AG08395 (cell line): Measurements from ENCODE around the gene ADGRB2.

Experiments used
- DNase-seq: peaks from one replicate; pipeline ENCODE4 v3.0.0; 2012; ENCODE audit warnings: mixed read lengths, low spot score

ADGRB2 gene, protein sequence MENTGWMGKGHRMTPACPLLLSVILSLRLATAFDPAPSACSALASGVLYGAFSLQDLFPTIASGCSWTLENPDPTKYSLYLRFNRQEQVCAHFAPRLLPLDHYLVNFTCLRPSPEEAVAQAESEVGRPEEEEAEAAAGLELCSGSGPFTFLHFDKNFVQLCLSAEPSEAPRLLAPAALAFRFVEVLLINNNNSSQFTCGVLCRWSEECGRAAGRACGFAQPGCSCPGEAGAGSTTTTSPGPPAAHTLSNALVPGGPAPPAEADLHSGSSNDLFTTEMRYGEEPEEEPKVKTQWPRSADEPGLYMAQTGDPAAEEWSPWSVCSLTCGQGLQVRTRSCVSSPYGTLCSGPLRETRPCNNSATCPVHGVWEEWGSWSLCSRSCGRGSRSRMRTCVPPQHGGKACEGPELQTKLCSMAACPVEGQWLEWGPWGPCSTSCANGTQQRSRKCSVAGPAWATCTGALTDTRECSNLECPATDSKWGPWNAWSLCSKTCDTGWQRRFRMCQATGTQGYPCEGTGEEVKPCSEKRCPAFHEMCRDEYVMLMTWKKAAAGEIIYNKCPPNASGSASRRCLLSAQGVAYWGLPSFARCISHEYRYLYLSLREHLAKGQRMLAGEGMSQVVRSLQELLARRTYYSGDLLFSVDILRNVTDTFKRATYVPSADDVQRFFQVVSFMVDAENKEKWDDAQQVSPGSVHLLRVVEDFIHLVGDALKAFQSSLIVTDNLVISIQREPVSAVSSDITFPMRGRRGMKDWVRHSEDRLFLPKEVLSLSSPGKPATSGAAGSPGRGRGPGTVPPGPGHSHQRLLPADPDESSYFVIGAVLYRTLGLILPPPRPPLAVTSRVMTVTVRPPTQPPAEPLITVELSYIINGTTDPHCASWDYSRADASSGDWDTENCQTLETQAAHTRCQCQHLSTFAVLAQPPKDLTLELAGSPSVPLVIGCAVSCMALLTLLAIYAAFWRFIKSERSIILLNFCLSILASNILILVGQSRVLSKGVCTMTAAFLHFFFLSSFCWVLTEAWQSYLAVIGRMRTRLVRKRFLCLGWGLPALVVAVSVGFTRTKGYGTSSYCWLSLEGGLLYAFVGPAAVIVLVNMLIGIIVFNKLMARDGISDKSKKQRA (N-terminal part only)

DNA sequence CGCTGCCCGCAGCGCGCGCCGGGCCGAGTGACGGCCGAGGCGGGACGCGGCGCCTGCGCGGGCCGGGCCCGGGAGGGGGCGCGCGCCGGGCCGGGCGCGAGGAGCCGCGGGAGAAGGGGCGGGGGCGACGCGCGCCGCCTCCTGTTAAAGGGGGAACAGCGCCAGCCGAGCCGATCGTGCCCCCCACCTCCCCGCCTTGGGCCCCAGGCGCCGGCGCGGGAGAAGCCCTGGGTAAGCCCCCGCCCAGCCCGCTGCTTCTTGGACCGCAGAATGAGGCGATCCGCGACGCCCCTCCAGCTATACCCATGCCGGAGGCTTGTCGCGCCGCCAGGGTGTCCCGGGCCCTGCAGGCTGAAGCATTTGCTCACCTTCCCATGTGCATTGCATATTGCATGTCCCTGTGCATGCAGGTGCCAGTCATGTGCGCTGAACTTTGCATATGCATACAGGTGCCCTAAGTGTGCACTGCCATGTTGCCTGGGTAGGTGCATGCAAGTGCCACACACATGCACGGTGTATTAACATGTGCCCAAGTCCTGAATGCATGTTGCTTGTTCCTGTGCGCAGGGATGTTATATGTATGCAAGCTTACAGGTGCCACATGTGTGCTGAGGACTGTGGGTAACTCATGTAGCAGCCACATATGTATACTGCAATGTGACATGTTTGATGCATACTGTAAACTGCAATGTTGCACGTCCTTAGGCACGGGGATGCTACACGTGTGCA is at the start of gene ADGRB2:
Gene ADGRB2 (minus strand): TSS at position 29 of the 729 bp plus-strand sequence. CDS start 7,119 bp downstream, outside the sequence.
- DNase-seq, result peak; percentile 40

DNA sequence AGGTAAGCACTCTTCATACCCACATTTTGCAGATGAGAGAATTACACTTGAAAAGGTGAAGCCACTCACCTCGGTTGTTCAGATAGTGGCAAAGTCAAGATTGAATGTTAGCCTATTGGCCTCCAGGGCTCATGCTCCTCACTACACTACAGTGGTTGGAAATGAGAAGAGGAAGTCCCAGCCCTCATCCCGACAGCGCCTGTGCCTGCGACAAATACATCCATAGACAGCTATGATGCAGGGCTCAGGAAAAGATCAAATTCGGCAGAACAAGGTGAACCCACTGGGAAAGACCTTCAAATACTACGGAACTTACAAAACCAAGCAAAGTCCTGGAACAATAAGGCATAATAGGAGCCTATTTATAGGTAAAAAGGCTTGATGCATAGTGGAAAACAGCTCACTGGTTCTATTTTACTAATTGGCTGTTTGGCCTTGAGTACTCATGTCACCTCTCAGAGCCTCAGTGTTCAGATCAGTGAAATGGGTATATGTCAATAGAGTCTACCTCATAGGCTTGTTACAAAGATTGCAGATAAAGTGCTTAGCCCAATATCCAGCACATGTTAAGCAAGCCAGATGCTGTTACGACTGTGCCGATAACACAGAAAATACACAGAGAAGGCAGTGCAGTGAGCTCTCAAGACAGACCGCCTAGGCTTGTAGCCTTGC is 48.2 kb upstream of the ADGRB2 start:
- DNase-seq, result no peak

DNA sequence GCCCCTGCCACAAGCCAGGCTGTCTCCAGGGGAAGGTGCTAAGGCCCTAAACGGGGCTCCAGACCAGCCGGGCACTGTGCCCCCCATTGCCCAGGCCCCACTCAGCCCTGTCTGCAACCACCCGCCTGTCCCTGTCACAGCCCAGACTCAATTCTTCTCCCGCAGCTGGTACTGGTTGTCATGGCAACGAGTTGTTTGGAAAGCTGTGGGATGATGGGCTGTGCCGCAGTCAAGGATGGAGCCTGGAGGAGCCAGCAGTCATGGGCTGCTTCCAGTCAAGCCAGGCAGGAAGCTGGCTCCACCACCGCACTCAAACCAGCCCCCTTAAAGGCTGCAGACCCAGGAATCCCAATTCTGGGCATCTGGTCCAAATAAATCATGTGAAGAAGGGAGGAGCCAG is 47.5 kb upstream of the ADGRB2 start:
- peak; percentile 75 for DNase-seq

DNA sequence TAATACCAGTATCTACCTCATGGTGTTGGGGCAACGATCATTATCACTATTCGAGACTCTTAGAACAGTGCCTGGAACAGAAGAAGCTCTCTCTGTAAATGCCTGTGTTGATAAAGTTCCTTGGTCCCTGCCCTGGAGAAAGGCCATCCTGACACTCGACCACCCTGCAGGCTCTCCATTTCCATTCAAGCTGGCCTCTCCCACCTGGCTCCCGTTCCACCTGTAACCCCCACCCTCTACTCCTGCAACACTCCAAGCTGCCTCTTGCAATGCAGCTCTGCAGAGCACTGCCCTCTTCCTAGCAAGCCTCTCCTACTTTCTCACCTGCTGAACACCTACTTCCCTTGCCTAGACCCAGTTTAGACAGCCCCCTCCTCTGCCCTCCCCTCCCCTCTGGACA is 45.6 kb upstream of the ADGRB2 start:
- no peak for DNase-seq

DNA sequence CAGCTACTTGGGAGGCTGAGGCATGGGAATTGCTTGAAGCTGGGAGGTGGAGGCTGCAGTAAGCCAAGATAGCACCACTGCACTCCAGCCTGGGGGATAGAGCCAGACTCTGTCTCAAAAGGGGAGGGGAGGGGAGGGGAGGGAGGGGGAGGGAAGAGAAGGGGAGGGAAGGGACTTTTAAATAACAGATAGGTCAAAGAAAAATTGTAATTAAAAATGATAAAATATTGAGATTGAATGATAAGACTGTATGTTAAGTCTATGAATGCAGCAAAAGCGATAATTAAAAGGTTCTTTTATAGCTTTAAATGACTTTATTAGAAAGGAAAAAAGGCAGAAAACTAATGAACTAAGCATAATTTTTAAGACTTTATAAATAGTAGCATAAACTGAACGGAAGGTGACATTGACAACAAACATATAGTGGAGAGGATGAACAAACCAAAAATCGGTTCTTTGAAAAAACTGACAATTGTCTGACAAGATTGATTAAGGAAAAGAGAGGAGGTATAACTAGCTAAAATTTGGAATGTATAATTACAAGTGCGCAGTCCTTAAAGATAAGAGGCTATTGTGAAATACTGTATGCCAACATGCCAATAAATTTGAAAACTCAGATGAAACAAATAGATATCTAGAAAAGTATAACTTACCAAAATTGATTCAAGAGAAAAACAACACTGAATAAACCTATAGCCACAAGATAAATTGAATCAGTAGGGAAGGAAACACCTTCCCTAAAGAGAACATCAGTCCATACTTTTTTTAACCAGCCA is 43.3 kb upstream of the ADGRB2 start:
- no peak for DNase-seq

DNA sequence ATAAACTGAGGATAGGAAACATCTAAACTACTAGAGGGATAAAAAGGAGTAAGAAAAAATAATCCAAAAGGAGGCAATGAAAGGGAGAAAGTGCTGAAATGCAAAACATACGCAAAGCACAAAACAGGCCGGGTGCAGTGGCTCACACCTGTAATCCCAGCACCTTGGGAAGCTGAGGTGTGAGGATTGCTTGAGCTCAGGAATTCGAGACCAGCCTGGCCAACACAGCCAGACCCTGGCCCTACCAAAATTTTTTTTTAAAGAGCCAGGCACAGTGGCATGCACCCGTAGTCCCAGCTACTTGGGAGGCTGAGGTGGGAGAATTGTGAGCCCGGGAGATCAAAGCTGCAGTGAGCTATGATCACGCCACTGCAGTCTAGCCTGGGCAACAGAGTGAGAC is 41.2 kb upstream of the ADGRB2 start:
- no peak for DNase-seq

DNA sequence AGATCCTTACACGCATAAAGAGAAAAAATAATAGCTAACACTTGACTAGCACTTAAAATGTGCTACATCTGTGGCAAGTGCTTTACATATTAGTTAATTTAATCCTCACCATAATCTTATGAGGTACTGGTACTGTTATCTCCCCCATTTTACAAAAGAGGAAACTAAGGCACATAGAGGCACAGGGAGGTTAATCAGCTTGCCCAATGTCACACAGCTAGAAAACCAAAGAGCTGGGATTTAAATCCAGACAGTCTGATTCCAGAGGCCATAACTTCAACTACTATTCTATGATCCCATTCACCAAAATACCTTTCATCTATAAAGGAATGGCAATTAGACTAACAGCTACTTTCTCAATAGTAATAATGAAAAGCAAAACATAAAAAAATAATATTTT is 40.0 kb upstream of the ADGRB2 start:
- no peak for DNase-seq

DNA sequence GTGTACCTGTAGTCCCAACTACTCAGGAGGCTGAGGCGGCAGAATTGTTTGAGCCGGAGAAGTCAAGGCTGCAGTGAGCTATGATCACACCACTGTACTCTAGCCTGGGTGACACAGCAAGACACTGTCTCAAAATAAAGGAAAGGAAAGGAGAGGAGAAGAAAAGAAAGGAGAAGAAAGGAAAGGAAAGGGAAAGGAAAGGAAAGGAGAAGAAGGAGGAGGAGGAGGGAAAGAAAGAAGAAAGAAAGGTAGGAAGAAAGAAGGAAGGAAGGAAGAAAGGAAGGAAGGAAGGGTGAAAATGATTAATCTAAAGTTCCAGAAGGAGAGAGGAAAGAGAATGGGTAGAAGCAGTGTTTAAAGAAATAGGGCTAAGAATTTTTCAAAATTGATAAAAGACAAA is 39.5 kb upstream of the ADGRB2 start:
- no peak for DNase-seq

DNA sequence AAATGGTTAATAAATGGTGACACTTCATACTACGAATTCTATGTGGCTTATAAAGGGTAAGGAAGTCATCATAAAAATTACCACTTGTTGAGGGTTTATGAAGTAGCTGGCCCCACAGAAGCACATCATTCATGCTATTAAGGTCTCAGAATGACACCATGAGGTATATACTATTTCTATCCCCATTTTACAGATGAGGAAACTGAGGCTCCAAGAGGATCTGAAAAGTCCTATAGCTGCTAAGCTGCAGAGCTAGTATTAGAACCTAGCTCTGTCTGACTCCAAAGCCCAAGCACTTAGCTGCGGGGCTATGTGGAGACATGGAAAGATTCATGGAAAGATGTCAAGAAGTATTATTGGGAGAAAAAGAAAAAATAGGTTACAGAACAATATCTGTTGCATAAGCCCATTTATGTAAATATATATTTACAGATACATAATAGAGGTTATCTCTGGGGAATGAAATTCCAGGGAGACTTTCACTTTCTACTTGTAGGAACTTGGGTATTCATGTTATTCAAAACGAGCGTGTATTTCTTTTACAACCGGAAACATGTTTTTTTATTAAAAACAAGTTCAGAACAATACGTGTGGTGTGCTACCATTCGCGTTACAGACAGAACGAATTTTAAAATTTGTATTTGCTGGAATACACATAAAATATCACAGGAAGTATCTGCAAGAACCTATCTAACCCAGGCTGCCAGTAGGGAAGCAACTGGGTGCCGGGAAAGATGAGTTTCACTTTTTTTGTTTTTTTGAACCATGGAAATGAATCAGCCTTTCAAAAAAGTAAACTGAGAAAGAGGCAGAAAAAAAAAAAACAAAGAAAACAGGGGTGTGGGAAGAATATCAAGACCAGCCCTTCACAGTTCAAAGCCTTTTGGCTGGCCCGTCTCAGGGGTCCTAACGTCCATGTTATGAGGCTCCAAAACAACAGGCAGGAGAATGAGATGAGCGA is 38.3 kb upstream of the ADGRB2 start:
- DNase-seq, result no peak

DNA sequence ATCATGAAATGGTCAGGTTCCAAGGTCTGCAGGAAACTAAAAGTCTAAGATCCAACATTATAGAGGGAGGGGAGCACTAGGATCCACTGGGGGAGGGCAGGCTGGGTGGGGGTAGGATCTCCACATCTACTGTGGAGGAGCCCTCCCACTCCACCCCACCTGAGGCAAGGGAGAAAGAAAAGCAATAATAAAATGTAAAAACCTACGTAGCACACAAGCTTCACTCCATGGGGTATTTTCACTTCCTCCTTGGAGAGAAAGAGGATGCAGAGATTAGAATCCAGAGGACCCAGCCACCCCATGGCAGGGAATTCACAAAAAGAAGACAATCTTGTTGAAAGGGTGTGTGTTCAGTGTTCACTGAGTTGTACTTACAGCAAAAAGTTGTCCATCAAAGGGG is 37.3 kb upstream of the ADGRB2 start:
- no peak for DNase-seq

DNA sequence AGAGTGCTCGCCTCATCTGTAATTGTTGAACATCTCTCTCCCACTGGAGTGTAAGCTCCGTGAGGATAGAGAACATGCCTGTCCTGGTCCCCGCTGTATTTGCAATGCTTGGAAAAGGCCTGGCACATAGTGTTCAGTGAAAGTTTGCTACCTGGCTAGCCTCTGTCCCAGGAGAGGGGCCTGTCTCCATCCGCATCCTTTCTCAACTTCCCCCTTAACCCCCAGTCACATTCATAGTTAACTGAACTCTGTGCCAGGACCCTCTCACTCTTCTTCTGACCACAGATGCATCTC is 36.5 kb upstream of the ADGRB2 start:
- DNase-seq, result no peak

DNA sequence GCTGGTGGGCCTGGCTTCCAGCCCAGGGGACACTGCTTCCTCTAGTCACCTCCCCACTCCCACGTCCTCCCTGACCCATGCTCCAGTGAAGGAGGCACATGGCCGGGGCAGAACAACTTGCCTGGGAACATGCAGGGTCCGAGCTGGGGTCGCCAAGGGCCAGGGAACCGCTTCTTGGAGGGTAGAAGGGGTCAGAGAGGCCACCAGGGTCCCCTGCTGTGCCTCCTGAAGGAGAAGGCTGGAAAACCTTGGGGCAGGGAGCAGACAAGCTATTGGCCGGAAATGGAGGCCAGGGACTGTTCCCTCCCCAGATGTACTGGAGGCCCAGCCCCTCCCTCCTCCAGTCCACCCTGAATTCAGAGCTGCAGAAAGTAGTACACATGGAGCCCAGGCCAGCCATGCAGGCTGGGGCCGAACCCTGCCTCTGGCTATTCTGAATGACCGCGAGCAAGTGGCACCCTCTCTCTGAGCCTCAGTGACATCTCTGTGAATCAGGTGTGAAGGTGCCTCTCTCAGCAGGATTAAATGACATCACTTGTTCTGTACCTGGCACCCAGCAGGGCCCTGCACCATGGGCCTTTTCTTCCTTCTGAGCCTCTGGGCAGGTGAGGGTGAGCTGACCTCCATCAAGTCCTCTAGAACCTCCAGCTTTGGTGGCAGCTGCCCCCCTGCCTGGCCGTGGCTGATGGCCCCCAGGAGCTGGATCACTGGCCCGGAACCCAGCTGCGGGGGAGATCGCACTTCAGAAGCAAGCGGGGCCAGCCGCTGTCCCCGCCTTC is 35.9 kb upstream of the ADGRB2 start:
- DNase-seq, result no peak

DNA sequence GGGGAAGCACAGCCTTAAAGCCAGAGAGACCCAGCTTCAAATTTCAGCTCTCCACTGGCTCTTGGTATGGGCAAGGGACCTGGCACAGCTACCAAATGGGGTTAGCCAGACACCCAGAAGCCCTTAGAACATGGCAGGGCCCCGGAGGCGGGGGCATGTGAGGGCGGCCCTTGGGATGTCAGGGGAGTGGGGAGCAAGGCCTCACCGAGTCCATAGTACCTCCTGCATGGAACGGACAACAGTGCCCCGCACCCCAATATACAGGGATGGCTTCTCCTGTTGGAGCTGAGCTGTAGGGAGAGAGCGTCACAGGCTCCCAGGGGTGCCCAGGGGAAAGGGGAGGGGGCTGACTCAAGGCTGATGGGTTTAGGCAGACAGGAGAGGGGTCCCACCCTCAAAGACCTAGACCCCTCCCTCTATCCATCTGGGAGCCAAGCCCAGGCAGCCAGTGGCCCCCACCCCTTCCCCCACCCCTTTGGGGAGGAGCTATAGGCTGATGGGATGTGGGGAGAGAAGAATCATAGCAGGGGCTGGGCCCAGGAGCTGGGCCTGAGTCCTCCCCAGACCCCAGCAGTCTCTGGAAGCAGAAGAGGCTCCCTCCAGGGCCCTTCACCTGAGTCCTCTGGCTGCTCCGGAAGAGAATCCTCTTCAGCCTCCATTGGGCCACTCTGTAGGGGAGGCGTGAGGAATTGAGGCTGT is 35.2 kb upstream of the ADGRB2 start:
- no peak for DNase-seq

DNA sequence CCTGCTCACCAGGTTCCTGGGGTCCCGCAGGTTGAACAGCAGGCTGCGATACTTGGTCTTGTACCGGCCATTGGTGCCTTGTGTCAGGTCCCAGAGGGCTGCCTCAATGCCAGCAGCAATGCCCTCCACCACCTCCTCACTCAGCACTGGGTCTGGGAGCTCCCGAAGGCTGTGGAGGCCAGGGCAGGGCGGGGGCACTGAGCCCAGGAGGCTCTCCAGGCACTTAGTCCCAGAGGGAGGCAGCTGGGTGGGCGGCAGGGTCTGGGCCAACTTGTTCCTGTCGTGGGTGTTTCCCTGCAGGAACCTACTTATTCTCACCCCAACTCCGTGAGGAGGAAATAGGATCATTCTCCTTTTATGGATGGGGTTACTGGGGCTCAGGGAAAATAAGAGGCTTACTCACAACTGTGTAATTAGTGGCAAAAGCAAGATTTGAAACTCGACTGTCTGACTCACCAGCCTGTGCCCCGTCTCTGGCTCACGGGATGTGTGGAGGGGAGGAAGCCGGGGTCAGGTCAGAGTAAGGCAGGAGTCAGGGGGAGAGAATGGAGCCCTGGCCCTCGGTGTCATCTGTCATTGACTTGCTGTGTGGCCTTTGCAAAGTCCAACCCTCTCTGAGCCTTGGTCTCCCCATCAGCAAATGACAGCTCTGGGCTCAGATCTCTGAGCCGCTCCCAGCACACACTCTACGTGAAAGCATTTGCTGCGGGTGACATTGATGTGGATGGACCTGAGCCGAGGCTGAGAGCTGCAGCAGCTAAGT is 34.5 kb upstream of the ADGRB2 start:
- DNase-seq, result peak; percentile 93

DNA sequence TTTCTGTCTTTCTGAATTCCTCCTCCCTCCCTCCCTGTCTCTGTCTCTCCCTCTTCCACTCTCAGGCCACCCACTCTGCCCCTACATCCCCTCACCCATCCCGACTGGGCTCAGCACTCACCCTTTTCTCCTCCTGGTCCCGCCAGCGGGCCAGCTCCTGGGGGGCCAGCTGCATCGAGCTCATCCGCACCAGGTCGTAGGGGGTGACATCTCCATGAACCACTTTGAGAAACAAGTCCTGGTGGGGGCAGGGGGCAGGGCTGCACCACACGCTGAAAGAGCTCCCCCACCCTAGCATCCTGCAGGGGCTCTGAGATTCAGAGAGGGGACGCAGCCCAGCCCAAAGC is 33.9 kb upstream of the ADGRB2 start:
- DNase-seq, result no peak

DNA sequence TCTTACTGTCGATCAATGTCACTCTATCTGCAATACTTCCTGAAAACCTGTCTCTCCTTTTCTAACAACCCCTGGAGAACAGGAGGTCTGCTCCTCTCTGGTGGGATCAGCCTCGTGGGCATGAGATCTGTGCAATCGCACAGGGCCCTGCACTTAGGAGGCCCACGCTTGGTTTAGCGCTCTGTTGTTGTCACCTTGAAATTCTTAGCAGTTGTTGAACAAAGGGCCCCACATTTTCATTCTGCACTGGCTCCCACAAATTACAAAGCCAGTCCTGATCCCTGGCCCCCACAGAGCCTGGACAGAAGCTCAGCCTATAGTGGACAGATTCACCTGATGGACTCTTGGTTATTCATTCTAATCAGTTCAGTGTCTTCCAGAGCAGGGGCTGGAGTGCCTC is 33.1 kb upstream of the ADGRB2 start:
- DNase-seq, result no peak

DNA sequence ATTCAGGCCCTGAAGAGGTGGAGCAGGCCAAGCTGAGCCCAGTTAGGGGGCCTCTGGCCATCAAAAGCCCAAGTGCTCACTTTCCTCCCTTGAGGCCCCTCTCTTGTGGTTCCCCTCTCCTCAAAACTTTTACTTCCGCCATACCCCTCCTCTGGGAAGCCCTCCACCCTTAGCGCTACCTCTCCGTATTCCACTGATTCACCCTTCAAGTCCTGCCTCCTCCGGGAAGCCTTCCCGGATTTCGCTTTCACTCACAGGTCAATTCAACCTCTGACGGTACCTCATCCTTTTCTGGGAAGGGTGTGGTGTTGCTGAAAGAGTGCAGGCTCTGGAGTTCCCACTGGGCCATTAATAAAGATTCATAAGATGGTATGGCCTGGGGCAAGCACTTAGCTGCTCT is 32.6 kb upstream of the ADGRB2 start:
- DNase-seq, result no peak
